H9 (cell line): ENCODE measurements around the gene TLE5. TPM values are rescaled to one million over a fixed set of nuclear protein-coding genes. Genes with fewer than 3 reads are reported as not detected.

Source experiments
- DNase-seq: peaks from one replicate; pipeline ENCODE4 v3.0.0-alpha.2; 2017
- H2AFZ ChIP-seq: one replicate; pipeline ENCODE4 v1.6.1; 2013; ENCODE audit warnings: mild to moderate bottlenecking, low read length, control low read depth, moderate library complexity
- H2AK5ac ChIP-seq: 2 replicates; pipeline ENCODE4 v1.6.1; 2013; ENCODE audit warnings: low read length, control low read depth, mixed read lengths; ENCODE audit not compliant: insufficient read length
- H2BK120ac ChIP-seq: one replicate; pipeline ENCODE4 v1.6.1; 2013; ENCODE audit warnings: low read depth, mild to moderate bottlenecking, low read length, control low read depth, inconsistent platforms; ENCODE audit not compliant: poor library complexity, severe bottlenecking
- H2BK12ac ChIP-seq: 2 replicates; pipeline ENCODE4 v1.6.1; 2013; ENCODE audit warnings: low read length, control low read depth, mixed read lengths, low read depth; ENCODE audit not compliant: insufficient read length
- H2BK15ac ChIP-seq: 2 replicates; pipeline ENCODE4 v1.6.1; 2013; ENCODE audit warnings: low read depth, low read length, control low read depth
- H2BK20ac ChIP-seq: one replicate; pipeline ENCODE4 v1.6.1; 2013; ENCODE audit warnings: low read depth, mild to moderate bottlenecking, low read length, control low read depth, inconsistent platforms; ENCODE audit not compliant: poor library complexity, severe bottlenecking
- H2BK5ac ChIP-seq: 2 replicates; pipeline ENCODE4 v1.6.1; 2013; ENCODE audit warnings: low read length, control low read depth, mixed read lengths; ENCODE audit not compliant: insufficient read length
- H3K14ac ChIP-seq: 2 replicates; pipeline ENCODE4 v1.6.1; 2013; ENCODE audit warnings: low read length, control low read depth; ENCODE audit not compliant: insufficient read depth
- H3K18ac ChIP-seq: 2 replicates; pipeline ENCODE4 v1.6.1; 2013; ENCODE audit warnings: low read depth, mild to moderate bottlenecking, mixed read lengths, low read length, control low read depth; ENCODE audit not compliant: insufficient read length
- H3K23ac ChIP-seq: 2 replicates; pipeline ENCODE4 v1.6.1; 2013; ENCODE audit warnings: low read length, control low read depth, mixed read lengths, low read depth; ENCODE audit not compliant: insufficient read length
- H3K23me2 ChIP-seq: 2 replicates; pipeline ENCODE4 v1.6.1; 2013; ENCODE audit warnings: low read depth, mild to moderate bottlenecking, mixed read lengths, low read length, control low read depth; ENCODE audit not compliant: insufficient read length, poor library complexity, severe bottlenecking
- H3K27ac ChIP-seq: 2 replicates; pipeline ENCODE4 v1.5.1; 2013; ENCODE audit warnings: low read length, control low read depth, mixed read lengths, low read depth; ENCODE audit not compliant: insufficient read length
- H3K27me3 ChIP-seq: 2 replicates; pipeline ENCODE4 v1.6.1; 2013; ENCODE audit warnings: low read length, control low read depth, inconsistent platforms; ENCODE audit not compliant: insufficient read depth
- H3K4ac ChIP-seq: 2 replicates; pipeline ENCODE4 v1.6.1; 2013; ENCODE audit warnings: low read depth, mild to moderate bottlenecking, control low read depth, inconsistent platforms, low read length, moderate library complexity
- H3K4me1 ChIP-seq: 2 replicates; pipeline ENCODE4 v1.6.1; 2013; ENCODE audit warnings: low read length, control low read depth, inconsistent platforms; ENCODE audit not compliant: insufficient read depth
- H3K4me2 ChIP-seq: 2 replicates; pipeline ENCODE4 v1.6.1; 2013; ENCODE audit warnings: low read length, control low read depth, mixed read lengths; ENCODE audit not compliant: insufficient read length, insufficient read depth
- H3K56ac ChIP-seq: 2 replicates; pipeline ENCODE4 v1.6.1; 2013; ENCODE audit warnings: low read depth, mild to moderate bottlenecking, mixed read lengths, low read length, control low read depth; ENCODE audit not compliant: insufficient read length
- H3K79me1 ChIP-seq: 2 replicates; pipeline ENCODE4 v1.6.1; 2013; ENCODE audit warnings: low read depth, mild to moderate bottlenecking, moderate library complexity, low read length, control low read depth, inconsistent platforms; ENCODE audit not compliant: insufficient read depth, poor library complexity, severe bottlenecking
- H3K79me2 ChIP-seq: 2 replicates; pipeline ENCODE4 v1.6.1; 2013; ENCODE audit warnings: low read length, control low read depth, inconsistent platforms; ENCODE audit not compliant: insufficient read depth
- H3K9ac ChIP-seq: 2 replicates; pipeline ENCODE4 v1.6.1; 2013; ENCODE audit warnings: low read length, control low read depth, mixed read lengths; ENCODE audit not compliant: insufficient read length; ENCODE audit errors: extremely low read depth
- H3K9me3 ChIP-seq: one replicate; pipeline ENCODE4 v1.6.1; 2013; ENCODE audit warnings: low read depth, low read length, inconsistent platforms; ENCODE audit not compliant: control insufficient read depth
- H3T11ph ChIP-seq: one replicate; pipeline ENCODE4 v1.6.1; 2013; ENCODE audit warnings: mild to moderate bottlenecking, low read length, control low read depth, inconsistent platforms
- H4K20me1 ChIP-seq: one replicate; pipeline ENCODE4 v1.6.1; 2013; ENCODE audit not compliant: control insufficient read depth, insufficient read length, insufficient read depth
- H4K5ac ChIP-seq: 2 replicates; pipeline ENCODE4 v1.6.1; 2013; ENCODE audit warnings: low read depth, mild to moderate bottlenecking, mixed read lengths, low read length, control low read depth; ENCODE audit not compliant: insufficient read length
- H4K8ac ChIP-seq: replicated peaks from 2 replicates; pipeline ENCODE4 v1.6.1; 2013; ENCODE audit warnings: low read length, control low read depth, mixed read lengths, low read depth; ENCODE audit not compliant: insufficient read length
- H4K91ac ChIP-seq: 2 replicates; pipeline ENCODE4 v1.6.1; 2013; ENCODE audit warnings: low read depth, mild to moderate bottlenecking, moderate library complexity, mixed read lengths, low read length, control low read depth; ENCODE audit not compliant: insufficient read length
- H3K27ac Mint-ChIP-seq, 3 experiments: 2 replicates in 2 of 3; 3 replicates in 1 of 3; pipeline ENCODE4 v1.8.0; 2020 to 2021; ENCODE audit warnings: mixed read lengths in 3 of 3, mild to moderate bottlenecking in 1 of 3, moderate library complexity in 1 of 3
- H3K27me3 Mint-ChIP-seq: 2 replicates; pipeline ENCODE4 v1.8.0; 2021; ENCODE audit warnings: low read depth, mild to moderate bottlenecking, moderate library complexity, mixed read lengths
- H3K36me3 Mint-ChIP-seq, 3 experiments: 2 replicates in 2 of 3; 3 replicates in 1 of 3; pipeline ENCODE4 v1.8.0; 2020 to 2021; ENCODE audit warnings: low read depth in 3 of 3, mixed read lengths in 3 of 3; ENCODE audit not compliant: insufficient read depth in 1 of 3
- H3K4me1 Mint-ChIP-seq, 2 experiments: 2 replicates each; pipeline ENCODE4 v1.8.0; 2020; ENCODE audit warnings: mixed read lengths in 2 of 2
- H3K4me3 Mint-ChIP-seq, 2 experiments: 2 replicates in 1 of 2; 3 replicates in 1 of 2; pipeline ENCODE4 v1.8.0; 2020 to 2021; ENCODE audit warnings: mild to moderate bottlenecking in 2 of 2, mixed read lengths in 2 of 2, moderate library complexity in 1 of 2
- H3K9me3 Mint-ChIP-seq, 2 experiments: 2 replicates in 1 of 2; 3 replicates in 1 of 2; pipeline ENCODE4 v1.8.0; 2020; ENCODE audit warnings: mild to moderate bottlenecking in 2 of 2, mixed read lengths in 2 of 2, moderate library complexity in 1 of 2
- CTCF ChIP-seq: fragments of 200-600 bp; sonication (generic); conservative IDR thresholded peaks from 3 replicates; pipeline ENCODE4 v1.8.0; 2021; ENCODE audit warnings: antibody characterized with exemption, mild to moderate bottlenecking
- WGBS: extraction: QIAGEN DNeasy Blood & Tissue Kit; methylation state at CpG from one replicate; pipeline ENCODE4 v1.1.7; 2013; ENCODE audit warnings: missing lambda C conversion rate, low lambda C conversion rate, mixed read lengths; ENCODE audit not compliant: insufficient read length; ENCODE audit errors: extremely low coverage; 5-methylcytosine and 5-hydroxymethylcytosine counted together
- total RNA-seq: library from RNA; stranded (reverse); gene quantifications from 2 replicates; pipeline ENCODE4 v1.2.1, GENCODE V29; 2021

Gene TLE5
- total RNA-seq, 1 experiment from 2014 or later: 221 TPM

- Histone ChIP-seq H3K4me1 (peaks cover 3% of the 10 kb centered on the region; the same call in 1 of the 2 replicates), H2AFZ (no peak overlapping the region), H3K14ac (peak overlapping the region; percentile 59), H3K27me3 (peaks cover 2% of the 10 kb centered on the region; the same call in 1 of the 2 replicates), H4K8ac (no peak overlapping the region), H2BK12ac (no peak overlapping the region), H3K23me2 (peaks cover 14% of the 10 kb centered on the region), H3K9ac (no peak overlapping the region), H3K4ac (no peak overlapping the region), H3K9me3 (no peaks in the 10 kb centered on the region), H2BK120ac (no peak overlapping the region), H3K18ac (no peak overlapping the region), H2BK20ac (no peak overlapping the region), H2AK5ac (no peak overlapping the region), H2BK15ac (no peak overlapping the region), H3K79me1 (no peaks in the 10 kb centered on the region), H3K23ac (no peak overlapping the region), H3K56ac (no peak overlapping the region), H4K5ac (no peak overlapping the region), H3K27ac (no peak overlapping the region), H3K79me2 (no peaks in the 10 kb centered on the region), H3T11ph (no peak overlapping the region), H4K20me1 (no peaks in the 10 kb centered on the region), H4K91ac (no peak overlapping the region), H3K4me2 (peak overlapping the region; percentile 53), H2BK5ac (no peak overlapping the region)
- H3K4me3 Mint-ChIP-seq: peak overlapping the region; percentile 38 to 50; a peak in 3 of 5 replicates
- H3K36me3 Mint-ChIP-seq: peaks cover 0 to 2% (median 1%) of the 10 kb centered on the region in 3 experiments; a peak in 3 of 7 replicates
- peaks cover 77% of the 10 kb centered on the region for H3K27me3 Mint-ChIP-seq
- H3K4me1 Mint-ChIP-seq: peaks cover 19 to 29% of the 10 kb centered on the region in 2 experiments
- H3K27ac Mint-ChIP-seq: peak overlapping the region in 1 of 3 experiments; percentile 15; a peak in 1 of 7 replicates
- H3K9me3 Mint-ChIP-seq: no peaks in the 10 kb centered on the region
- no peak for DNase-seq
- no peak for TF ChIP-seq CTCF
- no CpG with 5 or more reads among the region's 9 CpGs for WGBS
Observed at GRCh38 chr19:3025549-3025886, 36.8 kb downstream of the TLE5 start.
